HG03354 (cell line): ENCODE data around the gene MGAT5B.
"Not testable (repeated sequence)": the region's sequence is repeated elsewhere in the genome, so short reads cannot be mapped to it uniquely, and the experiment has no call there.

Experiments
- ATAC-seq: cut with Tn5 transposase; IDR thresholded peaks from one replicate; pipeline ENCODE4 v1.9.1; 2021; ENCODE audit warnings: mild to moderate bottlenecking; ENCODE audit not compliant: unreplicated experiment, poor library complexity, severe bottlenecking

The MGAT5B gene

DNA sequence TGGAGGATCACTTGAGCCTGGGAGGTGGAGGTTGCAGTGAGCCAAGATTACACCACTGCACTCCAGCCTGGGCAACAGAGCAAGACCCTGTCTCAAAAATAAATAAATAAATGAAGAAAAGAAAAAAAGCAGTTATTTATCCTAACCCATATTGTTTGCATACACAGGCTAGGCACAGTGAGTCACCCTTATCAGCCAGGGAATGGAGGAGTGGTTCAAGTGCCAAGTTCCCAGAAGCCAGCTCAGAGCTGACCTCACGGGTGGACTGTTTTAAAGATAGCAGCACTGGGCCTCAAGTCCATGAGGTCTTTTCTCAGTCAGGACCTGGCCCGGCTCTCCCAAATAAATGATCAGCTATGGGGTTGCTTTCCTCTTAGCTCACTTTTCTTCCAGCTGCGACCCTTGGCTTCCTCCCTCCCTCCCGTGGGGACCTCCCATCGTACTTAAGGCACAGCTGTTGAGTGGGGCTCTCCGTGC, 22.6 kb upstream of the MGAT5B start:
- no peak for ATAC-seq

- no peak for ATAC-seq
Measured at GRCh38 chr17:76847031-76847430, 21.2 kb upstream of the MGAT5B start.

GRCh38 chr17:76848670-76849069, 19.5 kb upstream of the MGAT5B start:
- no peak for ATAC-seq

DNA sequence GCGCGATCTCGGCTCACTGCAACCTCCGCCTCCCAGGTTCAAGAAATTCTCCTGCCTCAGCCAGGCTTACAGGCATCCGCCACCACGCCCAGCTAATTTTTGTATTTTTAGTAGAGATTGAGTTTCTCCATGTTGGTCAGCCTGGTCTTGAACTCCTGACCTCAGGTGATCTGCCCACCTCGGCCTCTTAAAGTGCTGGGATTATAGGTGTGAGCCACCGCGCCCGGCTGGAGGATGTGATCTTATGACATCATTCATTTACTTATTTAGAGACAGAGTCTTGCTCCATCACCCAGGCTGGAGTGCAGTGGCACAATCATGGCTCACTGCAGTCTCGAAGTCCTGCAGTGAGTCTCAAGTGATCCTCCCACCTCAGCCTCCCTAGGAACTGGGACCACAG, 19.0 kb upstream of the MGAT5B start:
- ATAC-seq: not testable (repeated sequence)

GRCh38 chr17:76852843-76853242, 15.4 kb upstream of the MGAT5B start:
- no peak for ATAC-seq

DNA sequence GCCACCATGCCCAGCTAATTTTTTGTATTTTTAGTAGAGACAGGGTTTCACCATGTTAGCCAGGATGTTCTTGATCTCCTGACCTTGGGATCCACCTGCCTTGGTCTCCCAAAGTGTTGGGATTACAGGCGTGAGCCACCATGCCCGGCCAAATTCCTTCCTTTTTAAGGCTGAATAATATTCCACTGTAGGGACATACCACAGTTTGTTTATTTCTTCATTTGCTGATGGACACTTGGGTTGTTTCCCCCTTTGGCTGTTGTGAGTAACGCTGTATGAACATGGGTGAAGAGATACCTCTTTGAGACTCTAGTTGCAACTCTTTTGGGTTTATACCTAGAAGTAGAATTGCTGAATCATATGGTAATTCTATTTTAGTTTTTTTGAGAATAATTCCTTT, 13.1 kb upstream of the MGAT5B start:
- ATAC-seq: no peak

DNA sequence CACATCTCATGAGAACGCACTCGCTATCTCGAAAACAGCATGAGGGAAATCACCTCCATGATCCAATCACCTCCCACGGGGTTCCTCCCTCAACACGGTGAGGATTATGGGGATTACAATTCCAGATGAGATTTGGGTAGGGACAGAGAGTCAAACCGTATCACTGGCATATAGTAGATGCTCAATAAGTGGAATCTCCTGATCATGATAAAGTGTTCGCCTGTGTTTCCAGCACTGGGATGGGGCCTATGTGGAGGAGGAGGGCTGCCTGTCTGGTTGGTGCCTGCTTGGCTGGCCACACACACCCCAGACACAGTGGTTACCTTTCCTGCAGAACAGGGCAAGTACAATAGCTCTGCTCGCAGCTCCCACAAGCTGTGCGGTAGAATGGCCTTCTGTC, 6.1 kb upstream of the MGAT5B start:
- no peak for ATAC-seq

DNA sequence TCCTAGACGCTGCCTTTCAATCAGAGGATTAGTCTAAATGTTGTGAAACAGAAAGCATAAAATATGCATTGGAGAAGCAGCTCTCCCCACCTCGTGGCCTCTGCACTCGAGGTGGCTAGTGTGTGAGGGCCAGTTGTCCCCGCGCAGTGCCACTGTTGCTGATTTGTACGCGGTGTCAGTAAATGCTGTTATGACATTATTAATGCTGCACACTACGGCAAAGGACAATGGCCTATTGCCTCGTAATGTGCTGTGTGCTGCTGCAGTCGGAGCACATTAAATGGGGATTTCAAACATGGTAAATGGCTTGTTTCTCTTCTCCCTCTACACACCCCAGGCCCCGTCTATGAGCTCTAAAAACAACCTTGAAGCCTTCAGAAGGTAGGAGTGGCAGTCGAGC, 5.7 kb upstream of the MGAT5B start:
- ATAC-seq: no peak

DNA sequence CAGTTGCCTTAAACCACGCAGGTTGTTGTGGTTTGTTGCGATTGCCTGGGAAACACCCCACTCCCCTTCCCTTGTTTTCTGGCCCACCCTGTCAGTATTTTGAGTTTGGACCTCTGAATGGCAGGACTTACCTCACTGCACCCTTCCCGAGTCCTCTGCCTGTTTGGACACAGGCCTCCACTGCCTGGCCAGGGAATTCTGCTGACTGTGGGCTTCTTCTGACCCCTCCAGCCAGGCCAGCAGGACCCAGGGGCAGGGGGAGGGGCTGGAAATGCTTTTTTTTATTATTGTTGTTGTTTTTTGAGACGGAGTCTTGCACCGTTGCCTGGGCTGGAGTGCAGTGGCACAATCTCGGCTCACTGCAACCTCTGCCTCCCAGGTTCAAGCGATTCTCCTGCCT, 4.2 kb upstream of the MGAT5B start:
- ATAC-seq: no peak

DNA sequence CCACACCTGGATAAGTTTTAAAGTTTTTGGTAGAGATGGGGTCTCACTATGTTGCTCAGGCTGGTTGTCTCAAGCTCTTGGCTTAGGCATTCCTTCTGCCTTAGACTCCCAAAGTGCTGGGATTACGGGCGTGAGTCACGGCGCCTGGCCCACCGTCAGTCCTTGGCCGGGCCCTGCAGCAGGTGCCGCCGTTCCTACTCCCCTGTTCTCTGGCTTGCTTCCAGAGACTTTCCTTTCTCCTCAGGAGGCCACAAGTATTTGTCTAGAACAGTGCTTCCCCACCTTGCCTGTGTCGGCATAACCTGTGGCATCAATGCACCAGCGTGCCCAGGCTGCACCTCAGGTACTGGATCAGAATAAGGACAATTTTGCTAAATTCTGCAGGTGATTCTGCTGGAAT, 3.0 kb upstream of the MGAT5B start:
- no peak for ATAC-seq

DNA sequence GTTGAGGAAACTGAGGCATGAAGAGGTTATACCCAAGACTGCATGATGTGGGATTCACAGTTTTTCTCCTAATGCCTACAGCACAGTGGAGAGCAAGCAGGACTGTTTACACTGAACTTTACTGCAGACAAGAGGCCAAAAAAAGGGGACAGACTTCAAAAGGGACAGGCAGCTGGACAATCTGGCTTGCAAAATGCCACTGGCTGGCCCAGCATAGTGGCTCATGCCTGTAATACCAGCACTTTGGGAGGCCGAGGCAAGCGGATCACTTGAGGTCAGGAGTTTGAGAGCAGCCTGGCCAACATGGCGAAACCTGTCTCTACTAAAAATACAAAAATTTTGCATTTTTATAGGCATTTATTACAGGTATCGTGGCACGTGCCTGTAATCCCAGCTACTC, 2.0 kb upstream of the MGAT5B start:
- no peak for ATAC-seq

GRCh38 chr17:76866774-76867577, 1.2 kb upstream of the MGAT5B start:
- ATAC-seq: no peak

GRCh38 chr17:76867578-76868175, 527 bp upstream of the MGAT5B start:
- ATAC-seq: no peak

DNA sequence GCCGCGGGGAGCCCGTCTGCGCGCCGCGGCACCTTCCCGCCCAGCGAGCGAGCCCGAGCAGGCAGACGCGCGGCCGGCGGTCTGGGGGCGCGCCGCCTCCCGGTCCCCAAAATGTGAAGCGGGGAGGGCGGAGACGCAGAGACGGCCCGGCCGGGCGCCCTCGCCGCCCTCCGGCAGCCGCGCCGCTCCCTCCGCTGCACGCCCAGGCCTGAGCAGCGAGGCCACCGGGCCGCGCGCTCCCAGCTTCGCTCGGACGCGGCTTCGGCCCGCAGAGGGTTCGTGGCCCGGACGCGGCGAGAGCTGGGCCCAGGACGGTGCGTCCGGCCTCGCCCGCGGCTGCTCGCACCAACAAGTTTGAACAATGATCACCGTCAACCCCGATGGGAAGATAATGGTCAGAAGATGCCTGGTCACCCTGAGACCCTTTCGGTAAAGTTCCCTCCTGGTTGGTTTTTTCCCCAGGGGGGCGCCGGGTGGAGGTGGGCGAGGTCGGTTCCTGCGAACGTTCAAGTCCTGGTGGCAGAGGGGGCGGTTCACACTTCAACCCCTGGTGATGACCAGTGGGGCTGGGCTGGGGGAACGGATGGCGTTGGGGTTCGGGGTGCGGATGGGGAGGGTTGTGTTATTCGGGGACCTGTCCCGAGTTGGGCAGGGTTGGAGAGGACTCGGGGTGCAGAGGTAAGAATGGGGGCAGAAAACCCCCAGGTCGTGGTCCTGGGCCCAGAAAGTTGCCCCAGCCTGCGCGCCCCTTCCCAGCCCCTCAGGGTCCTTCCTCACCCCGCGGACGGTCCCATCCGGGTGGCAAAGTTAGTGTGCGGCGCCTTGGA, 678 bp downstream of the MGAT5B start:
- ATAC-seq: no peak

DNA sequence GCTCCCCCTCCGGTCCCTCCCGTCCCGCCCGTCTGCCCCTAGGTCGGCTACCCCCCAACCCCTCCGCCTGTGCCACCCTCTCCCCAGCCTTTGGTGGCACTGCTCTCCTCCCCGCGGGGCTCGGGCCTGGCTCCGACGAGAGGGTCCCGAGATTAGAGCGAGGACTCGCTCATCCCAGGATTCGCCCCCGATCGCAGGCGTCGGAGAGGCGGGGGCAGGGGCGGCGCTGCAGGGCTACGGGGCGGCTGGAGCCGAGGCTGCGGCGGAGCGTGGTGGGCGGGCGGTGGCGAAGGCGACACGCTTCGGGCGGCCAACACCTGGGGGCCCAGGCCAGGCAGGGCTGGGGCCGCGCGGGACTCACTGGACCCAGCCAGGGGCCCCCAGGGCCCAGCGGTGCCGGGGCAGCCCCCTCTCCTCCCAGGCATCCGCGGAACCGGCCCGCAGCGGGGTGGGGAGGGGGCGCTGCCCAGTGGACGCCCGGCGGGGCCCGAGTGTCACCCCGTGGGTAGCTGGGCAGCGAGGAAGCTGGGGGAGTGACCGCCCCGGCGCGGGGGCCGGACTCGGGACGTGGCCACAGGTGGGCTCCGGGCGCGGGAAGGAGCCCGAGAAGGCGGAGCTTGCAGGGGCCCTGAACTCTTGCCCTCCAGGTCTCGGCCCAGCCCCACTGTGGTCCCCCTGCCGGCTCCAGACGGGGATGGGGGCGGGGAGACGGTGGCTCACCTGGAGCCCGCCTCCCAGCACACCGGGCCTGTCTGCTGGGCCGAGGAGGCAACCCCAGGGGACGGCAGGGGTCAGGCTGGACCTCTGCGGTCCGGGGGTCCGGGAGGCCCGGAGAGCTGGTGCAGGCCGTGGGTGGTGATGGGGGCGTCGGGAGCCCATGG, 1.5 kb downstream of the MGAT5B start:
- no peak for ATAC-seq

DNA sequence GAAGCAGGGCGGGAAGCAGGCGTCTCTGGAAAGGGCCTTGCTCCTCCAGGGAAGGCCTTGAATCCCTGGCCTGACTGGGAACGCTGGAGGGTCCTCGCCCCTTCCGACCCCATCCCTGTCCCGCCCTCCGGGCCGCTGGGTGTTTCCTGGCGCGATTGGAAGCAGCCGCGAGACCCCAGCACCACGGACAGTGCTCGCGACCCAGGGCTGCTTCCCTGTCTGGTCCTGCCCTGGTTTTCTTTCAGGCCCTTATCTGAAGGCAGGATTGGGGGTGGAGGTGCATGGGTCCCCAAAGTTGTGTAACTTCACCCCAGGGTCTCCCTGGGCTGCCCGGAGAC, 2.1 kb downstream of the MGAT5B start:
- no peak for ATAC-seq

- no peak for ATAC-seq
Measured at GRCh38 chr17:76871668-76872067, 3.5 kb downstream of the MGAT5B start.

- ATAC-seq: no peak
Measured at GRCh38 chr17:76872221-76872873, 4.1 kb downstream of the MGAT5B start.

DNA sequence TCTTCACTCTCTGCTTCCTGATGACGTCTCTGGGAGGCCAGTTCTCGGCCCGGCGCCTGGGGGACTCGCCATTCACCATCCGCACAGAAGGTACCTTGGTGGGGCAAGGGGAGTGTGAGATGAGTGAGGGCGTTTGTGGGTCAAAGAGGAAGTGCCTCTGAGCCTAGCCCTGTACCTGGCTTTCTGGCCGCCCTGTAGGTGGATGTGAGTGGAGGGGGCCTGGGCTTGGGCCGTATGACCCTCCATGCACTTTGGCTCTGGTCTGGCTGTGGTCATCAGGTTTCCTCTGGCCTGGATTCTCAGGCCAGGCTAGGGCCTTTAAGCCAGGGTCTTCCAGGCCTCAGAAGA, 4.6 kb downstream of the MGAT5B start:
- ATAC-seq: no peak
